Medulla oblongata (tissue), 1 donor: Measurements from ENCODE around the gene BTAF1.
A peak's percentile ranks its signal among the peaks of the same experiment; 100 is the strongest.

ENCODE experiments used
- DNase-seq: peaks from one replicate; pipeline ENCODE4 v3.0.0-alpha.2; 2015; ENCODE audit errors: extremely low spot score

The BTAF1 gene

DNA sequence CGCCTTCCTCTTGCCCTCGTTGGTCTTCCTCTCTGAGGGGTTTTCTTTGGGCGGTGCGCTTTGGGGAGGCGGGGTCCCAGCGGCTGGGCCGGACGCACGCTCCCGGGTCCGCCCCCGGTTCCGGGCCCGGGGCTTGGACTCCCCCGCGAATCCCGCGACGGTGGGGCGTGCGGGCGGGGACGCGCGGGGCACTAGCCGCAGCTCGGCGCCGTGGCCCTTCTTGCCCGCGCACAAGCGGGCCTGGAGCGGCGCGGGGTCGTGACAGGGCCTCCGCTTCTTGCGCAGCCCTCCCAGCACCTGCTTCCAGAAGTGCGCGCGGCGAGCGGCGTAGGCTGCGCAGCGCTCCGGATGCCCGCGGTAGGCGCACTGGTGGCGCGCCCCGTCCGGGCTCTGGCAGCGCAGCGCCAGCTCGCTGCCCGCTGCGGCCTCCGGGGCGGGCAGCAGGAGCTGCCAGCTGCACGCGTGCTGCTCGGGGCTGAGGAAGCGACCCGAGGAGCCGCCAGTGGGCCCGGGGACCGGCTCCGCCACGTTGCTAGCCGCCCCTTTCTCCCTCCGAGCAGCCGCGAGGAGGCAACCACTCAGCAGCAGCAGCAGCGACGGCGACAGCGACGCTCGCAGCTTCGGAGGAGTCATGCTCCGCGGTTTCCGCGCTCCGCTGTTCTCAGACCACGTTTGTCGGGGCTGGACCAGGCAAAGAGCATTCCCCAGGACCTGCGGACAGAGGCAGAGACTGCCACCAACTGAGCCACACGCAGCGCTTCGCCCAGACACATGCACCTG, 15.0 kb upstream of the BTAF1 start:
- DNase-seq, result peak; percentile 80

GRCh38 chr10:91909117-91909677, 14.4 kb upstream of the BTAF1 start, which contains the start of gene FGFBP3:
Gene FGFBP3 (minus strand): TSS chr10:91909486. CDS start chr10:91908969, 517 bp downstream.
- peak; percentile 63 for DNase-seq

DNA sequence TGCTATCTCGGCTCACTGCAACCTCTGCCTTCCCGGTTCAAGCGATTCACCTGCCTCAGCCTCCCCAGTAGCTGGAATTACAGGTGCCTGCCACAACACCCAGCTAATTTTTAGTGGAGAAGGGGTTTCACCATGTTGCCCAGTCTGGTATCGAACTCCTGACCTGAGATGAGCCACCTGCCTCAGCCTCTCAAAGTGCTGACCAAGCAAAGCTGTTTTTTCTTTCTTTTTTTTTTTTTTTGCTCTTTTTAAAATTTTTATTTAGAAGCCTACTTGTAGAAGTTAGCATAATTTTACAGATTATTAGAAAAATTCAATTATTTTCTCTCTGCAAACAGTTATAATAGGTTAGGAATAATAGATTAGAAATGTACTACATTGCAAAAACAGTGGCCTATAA, 13.1 kb upstream of the BTAF1 start:
- no peak for DNase-seq

GRCh38 chr10:91919651-91920050, 3.9 kb upstream of the BTAF1 start:
- DNase-seq, result no peak

DNA sequence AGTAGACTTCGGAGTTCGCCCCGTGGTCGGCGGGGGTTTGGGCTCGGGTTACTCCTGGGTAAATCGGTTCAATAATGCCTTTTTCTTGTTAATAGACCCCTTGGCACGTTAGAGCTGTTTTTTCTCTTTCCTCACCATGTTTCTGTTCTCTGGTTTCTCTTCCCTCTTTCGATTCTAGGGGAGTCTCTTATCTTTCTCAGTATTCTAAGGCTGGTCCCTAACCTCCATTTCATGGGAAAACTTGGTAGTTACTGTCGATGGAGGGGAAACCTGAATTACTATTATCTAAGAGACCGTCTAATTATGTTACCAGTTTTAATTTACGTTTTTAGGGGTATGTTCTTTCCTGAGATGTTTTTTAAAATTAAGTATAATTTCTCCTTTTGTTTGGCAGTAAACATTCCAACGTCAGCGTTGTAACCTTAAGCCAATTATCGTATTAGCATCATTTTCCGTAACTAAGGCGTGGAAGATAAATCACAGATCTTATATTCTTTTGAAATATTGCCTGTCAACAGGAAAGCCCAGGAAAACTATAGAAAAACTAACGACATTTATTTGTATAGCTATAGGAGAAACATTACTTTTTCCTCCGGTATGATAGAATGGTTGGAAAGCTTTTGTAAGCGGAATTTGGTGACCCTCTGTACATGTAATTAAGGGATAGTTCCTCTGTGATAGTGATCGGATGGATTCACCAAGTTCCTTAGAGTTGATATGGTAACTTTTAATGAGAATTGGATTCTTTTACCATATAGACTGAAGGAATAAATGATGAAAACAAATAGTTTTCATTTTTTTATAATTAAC, 847 bp downstream of the BTAF1 start:
- peak; percentile 38 for DNase-seq

DNA sequence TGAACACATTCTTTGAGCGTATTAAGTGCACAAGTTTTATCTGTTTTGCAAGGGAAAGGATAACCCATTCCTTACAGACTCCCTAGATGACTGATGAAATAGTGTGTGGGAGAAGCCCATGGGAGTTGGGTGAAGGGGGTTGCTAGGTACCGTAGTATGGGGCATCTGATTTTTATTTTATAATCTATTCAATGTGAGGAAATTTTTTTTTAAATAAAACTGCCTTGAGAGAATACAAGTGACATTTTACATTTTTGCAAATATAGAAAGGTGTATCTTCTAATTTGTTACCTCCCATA, 1.4 kb downstream of the BTAF1 start:
- no peak for DNase-seq

DNA sequence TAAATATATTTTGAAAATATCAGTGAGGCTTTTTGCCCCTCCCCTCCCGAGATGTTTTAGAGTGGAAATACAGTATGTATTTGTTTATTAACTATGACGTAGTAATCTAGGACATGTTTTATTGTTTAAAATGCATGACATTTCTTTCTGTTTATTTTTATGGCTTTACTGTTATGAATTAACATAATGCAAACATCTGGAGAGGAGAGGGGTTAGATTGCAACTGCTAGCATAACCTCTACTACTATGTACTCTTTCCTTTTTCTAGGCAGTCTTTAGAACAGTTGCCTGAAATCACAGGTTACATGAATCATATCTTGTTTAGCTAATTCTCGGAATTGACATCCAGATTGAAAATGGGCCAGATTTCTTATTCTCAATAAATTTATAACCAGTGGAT, 7.4 kb downstream of the BTAF1 start:
- no peak for DNase-seq

DNA sequence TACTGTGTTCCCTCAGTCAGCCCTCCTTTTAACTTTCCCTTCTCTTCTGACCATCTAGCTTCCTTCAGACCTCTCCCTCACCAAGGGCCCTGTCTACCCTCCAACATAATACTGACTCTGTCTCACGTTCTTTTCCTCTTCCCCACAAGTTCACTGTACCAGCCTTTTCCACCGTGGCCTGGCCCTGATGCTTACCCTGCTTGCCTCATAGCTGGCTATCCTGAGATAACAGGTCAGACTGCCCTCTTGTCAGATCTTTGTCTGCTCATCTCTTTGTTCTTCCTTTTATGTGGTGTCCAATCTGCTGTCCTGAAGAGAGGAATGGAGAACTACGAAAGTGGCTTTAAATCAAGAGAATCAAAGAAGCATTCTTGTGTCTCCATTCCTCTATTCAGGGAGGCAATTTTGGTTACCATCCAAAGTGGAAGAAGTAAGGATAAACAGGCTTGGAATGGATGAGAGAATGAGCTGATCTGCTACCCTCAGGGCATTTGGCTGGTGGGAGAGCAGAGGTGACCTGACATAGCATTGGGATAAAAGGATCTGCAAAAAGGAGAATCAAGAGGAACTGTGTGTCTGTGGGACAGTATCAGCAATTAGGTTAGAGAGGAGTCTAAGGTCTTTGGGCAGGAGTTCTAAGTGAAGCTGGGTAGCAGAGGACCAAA, 8.1 kb downstream of the BTAF1 start:
- DNase-seq, result no peak

DNA sequence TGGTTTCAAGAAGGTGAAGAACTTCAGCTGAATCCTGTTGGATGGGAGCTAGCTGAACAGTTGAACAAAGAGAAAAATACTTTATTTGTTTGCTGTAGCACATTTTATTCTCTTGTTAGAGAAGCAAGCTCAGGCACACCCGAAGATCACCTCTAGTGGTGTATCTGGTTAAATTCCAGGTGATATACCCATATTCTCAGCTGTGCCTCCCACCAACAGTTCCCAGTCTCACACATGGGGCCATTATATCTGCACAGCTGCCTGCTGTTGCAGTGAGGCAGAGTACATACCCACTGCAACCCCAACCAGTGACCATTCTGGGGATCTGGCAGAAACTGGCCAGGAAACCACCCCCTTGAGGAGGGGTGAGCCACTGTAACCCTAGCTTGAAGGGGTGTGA, 9.2 kb downstream of the BTAF1 start:
- no peak for DNase-seq

- no peak for DNase-seq
Measured at GRCh38 chr10:91935886-91936285, 12.3 kb downstream of the BTAF1 start.

DNA sequence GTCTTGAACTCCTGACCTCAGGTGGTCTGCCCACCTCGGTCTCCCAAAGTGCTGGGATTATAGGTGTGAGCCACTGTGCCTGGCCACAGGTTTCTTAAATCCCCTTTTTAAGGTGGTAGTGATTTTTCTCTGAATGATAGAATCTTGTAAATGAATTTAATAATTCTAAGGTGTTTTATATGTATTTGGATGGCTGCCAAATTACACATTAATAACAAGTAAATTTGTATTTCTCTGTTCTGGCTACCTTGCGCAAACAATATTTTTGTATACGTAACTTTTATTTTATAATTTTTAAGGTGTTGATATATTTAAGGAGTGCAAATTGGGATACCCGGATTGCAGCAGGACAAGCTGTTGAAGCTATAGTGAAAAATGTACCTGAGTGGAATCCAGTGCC, 16.1 kb downstream of the BTAF1 start:
- DNase-seq, result no peak

DNA sequence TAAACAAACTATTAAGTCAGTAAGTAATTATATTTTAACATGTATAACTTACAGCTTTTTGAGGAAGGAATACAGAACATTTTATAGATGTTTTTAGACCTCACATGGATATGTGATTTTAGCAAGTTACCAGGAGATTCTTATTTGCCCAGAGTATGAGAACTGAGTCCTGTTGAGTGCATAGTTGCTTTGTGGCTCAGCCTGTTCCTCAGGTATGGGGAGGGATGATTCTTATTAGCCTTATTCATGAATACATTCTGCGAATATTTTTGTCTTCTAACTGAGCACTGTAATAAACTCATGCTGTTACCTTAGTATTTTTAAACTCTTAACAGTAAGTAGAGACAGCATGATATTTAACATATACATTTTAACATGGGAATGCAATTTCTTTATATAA, 17.9 kb downstream of the BTAF1 start:
- DNase-seq, result no peak

DNA sequence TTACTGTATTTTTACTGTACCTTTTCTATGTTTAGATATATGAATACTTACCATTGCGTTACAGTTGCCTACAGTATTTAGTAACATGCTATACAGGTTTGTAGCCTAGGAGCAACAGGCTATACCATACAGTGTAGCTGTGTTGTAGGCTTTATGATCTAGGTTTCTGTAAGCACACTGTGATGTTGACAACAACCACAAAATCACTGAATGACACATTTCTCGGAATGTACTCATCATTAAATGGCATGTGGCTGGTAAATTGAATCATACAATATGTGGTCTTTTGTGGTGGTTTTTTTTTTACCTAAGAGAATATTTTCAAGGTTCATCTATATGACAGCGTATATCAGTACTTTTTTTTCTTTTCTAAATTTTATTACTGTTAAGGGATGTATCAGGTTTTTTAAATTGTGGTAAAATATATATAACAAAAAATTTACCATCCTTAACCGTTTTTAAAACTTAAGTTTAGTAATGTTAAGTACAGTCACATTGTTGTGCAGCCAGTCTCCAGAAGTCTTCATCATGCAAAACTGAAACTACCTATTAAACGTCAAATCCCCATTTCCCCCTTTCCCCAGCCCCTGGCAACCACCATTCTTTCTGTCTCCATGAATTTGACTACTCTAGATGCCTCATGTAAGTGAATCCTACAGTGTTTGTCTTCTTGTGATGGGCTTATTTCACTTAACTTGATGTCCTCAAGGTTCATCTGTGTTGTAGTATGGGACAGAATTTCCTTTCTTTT, 21.5 kb downstream of the BTAF1 start:
- no peak for DNase-seq

- no peak for DNase-seq
Measured at GRCh38 chr10:91953600-91954160, 30.1 kb downstream of the BTAF1 start.

- no peak for DNase-seq
Measured at GRCh38 chr10:91955114-91955513, 31.5 kb downstream of the BTAF1 start.

DNA sequence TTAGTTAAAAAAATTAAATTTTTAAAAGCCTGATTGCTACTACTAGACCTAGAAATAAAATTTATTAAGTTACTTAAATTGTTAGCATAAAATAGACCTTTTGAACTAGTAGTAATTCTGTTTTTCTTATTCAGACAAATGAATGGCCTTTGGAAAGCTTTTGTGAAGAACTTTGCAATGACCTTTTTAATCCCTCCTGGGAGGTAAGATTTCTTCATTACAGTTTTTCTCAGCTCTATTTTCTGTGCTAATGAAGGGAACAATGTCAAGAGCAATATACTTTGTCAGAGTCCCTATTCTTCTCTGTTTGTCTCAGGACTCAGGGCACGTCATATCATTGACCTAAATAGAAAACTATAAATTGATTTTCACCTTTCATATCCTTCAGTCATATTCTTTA, 33.5 kb downstream of the BTAF1 start:
- DNase-seq, result no peak

DNA sequence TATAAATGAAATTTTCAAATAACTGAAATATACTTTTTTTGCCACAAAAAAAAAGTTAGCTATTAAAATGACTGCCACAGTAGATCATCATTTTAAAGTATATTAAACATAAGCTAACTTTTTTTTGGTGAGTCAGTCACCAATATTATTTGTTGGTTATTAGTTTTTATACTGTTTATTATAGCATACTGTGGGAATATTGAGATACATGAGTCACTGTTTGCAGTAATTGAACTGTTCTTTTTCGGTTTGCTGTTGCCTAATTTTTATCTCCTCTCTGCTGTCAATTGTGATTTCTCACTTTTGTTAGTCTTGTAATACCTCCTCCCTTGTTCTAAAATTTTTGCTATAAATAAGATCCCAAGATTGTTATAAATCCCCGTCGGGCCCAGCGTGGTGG, 45.7 kb downstream of the BTAF1 start:
- no peak for DNase-seq

DNA sequence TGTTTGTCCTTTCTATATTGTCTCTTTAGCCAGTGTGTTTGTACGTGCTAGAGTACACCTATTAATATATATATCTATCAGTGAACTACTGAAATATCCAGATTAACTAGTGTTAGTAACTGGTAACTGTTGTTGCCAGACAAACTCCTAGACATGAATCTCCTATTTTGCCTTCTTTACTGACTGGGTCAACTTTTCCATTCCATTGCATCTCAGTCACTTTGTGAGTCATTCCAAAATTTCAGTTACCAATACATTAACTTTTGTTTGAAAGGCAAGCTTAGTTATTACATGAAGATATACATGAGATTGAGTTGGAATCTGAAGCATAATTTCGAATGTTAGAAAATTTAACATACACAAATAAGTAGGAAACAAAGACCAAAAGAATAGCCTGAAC, 51.4 kb downstream of the BTAF1 start:
- DNase-seq, result no peak

- no peak for DNase-seq
Measured at GRCh38 chr10:91975438-91975837, 51.9 kb downstream of the BTAF1 start.

DNA sequence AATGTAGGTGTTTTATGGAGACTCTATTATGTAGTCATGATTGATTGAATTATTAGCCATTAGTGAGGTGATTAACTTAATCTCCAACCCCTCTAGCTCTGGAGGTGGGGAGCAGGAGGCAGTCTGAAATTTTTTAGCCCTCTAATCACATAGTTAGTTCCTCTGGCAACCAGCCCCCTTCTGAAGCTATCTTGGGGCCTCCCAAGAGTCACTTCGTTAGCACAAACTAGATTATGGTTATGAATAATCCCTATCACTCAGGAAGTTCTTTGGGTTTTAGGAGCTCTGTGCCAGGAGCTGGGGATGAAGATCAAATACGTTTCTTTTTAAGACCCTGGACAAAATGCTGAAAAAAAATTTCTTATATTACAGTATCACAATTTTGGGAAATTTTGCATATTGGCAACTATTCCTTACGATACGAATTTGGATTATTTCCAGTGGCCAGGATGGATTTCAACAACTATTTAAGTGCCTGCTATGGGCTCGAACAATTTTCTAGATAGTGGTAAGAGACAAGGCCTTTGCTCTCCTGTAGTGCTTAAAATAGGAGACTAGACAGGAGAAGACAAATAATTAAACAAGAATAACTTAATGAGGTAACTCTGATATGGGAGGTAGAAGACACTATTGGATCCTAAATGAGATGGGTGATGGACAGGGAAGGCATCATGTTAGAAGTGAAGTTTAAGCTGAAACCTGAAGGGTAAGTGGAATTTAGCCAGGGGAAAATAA, 52.9 kb downstream of the BTAF1 start:
- no peak for DNase-seq

- no peak for DNase-seq
Measured at GRCh38 chr10:91977491-91977890, 53.9 kb downstream of the BTAF1 start.
